Colonic mucosa (tissue), 4 donors: ENCODE data around the gene GCAT. TPM values are rescaled to one million over a fixed set of nuclear protein-coding genes. Genes with fewer than 3 reads are reported as not detected.

Experiments used
- DNase-seq: peaks from one replicate; pipeline ENCODE4 v3.0.0-alpha.2; 2020
- H3K27ac ChIP-seq: fragments of 200-600 bp; one replicate; pipeline ENCODE4 v1.8.0; 2021
- H3K27me3 ChIP-seq: fragments of 200-600 bp; one replicate; pipeline ENCODE4 v1.8.0; 2021
- H3K36me3 ChIP-seq: fragments of 200-600 bp; one replicate; pipeline ENCODE4 v1.8.0; 2021
- H3K4me1 ChIP-seq: fragments of 200-600 bp; one replicate; pipeline ENCODE4 v1.8.0; 2021; ENCODE audit warnings: mild to moderate bottlenecking
- H3K4me3 ChIP-seq: fragments of 200-600 bp; one replicate; pipeline ENCODE4 v1.8.0; 2021
- H3K9ac ChIP-seq, 2 donors: one replicate each; pipeline ENCODE4 v1.7.0; 2013; ENCODE audit warnings: control low read depth in 2 of 2, low read depth in 2 of 2, low read length in 2 of 2
- H3K9me3 ChIP-seq: fragments of 200-600 bp; one replicate; pipeline ENCODE4 v1.8.0; 2021
- intact Hi-C: fragments of 100-400 bp; cut with DNase I; formaldehyde crosslinking; loops from one replicate; pipeline ENCODE4 v1.14.1; 2022
- total RNA-seq, 2 donors: library from RNA; stranded (reverse); fragmentation: NEBNext Ultra II Directional in 1 of 2; extraction: Animal tissue kit (Norgen Biotek cat#: 25700) in 1 of 2; gene quantifications; one replicate each; pipeline ENCODE4 v1.2.1, GENCODE V29; 2021
- TF ChIP-seq, protein P1 (sequence below): fragments of 200-600 bp; IDR thresholded peaks from one replicate; pipeline ENCODE4 v1.8.0; 2022; ENCODE audit warnings: antibody characterized with exemption, mild to moderate bottlenecking
- donor health status: healthy.
- donor health status: DM: no; HTN: no; CAD: no.
- donor health status: DM: no; HTN: no; CAD: no.

GCAT gene
- total RNA-seq, 2 donors from 2014 or later, result 13.0 to 23.5 TPM

- Histone ChIP-seq H3K27me3 (no peaks in the 10 kb centered on the region), H3K4me1 (no peaks in the 10 kb centered on the region), H3K9me3 (no peaks in the 10 kb centered on the region), H3K36me3 (peaks cover 32% of the 10 kb centered on the region), H3K9ac (no peak overlapping the region), H3K4me3 (no peak overlapping the region), H3K27ac (no peak overlapping the region)
- intact Hi-C loops, result no loop called here
- TF ChIP-seq, protein P1, sequence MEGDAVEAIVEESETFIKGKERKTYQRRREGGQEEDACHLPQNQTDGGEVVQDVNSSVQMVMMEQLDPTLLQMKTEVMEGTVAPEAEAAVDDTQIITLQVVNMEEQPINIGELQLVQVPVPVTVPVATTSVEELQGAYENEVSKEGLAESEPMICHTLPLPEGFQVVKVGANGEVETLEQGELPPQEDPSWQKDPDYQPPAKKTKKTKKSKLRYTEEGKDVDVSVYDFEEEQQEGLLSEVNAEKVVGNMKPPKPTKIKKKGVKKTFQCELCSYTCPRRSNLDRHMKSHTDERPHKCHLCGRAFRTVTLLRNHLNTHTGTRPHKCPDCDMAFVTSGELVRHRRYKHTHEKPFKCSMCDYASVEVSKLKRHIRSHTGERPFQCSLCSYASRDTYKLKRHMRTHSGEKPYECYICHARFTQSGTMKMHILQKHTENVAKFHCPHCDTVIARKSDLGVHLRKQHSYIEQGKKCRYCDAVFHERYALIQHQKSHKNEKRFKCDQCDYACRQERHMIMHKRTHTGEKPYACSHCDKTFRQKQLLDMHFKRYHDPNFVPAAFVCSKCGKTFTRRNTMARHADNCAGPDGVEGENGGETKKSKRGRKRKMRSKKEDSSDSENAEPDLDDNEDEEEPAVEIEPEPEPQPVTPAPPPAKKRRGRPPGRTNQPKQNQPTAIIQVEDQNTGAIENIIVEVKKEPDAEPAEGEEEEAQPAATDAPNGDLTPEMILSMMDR, result no peak
- no peak for DNase-seq
Measured at GRCh38 chr22:37830093-37830842, 22.5 kb downstream of the GCAT start.

- peaks cover 32% of the 10 kb centered on the region for H3K36me3 ChIP-seq
- H3K27me3 ChIP-seq, result no peaks in the 10 kb centered on the region
- H3K4me1 ChIP-seq, result no peaks in the 10 kb centered on the region
- DNase-seq, result no peak
- TF ChIP-seq, protein P1, result no peak
- H3K4me3 ChIP-seq, result no peak overlapping the region
- H3K9ac ChIP-seq, result no peak overlapping the region
- intact Hi-C loops, result no loop called here
- no peaks in the 10 kb centered on the region for H3K9me3 ChIP-seq
- no peak overlapping the region for H3K27ac ChIP-seq
Measured at GRCh38 chr22:37831472-37831871, 23.7 kb downstream of the GCAT start.

DNA sequence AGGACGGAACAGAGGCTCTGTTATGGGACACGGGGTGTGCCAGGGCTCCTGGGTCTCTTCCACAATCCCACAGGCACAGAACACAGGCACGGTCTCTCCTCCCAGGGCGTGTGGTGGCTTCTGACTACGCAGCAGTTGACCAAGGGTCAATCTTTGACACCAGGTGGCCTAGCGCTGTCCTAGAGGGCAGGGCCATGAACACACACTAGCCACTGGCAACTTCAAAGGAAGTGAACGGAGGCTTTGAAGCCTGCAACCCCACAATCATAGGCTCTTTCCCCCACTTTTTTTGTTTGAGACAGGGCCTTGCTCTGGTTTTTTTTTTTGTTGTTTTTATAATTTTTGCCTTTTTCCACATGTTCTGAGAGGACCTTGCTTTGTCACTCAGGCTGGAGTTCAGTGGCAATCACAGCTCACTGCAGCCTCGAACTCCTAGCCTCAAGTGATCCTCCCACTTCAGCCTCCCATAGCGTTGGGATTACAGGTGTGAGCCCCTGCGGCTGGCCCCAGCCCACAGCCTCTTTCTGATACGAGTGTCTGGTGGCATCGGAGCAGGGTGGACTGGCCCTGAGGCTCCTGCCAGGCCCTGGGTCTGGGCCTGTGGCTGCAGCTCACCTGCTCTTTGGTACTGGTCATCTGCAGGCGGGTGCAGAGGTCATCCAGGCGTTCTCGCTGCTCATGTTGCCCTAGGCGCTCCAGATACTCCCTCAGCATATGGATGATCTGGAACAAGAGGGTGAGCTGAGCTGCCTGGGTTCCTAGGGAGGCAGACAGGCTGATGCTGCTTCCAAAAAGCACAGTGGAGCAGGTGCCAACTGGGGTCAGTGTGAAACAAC, 24.5 kb downstream of the GCAT start:
- no peaks in the 10 kb centered on the region for H3K9me3 ChIP-seq
- intact Hi-C loops, result no loop called here
- TF ChIP-seq, protein P1, result no peak
- no peaks in the 10 kb centered on the region for H3K4me1 ChIP-seq
- H3K36me3 ChIP-seq, result peaks cover 32% of the 10 kb centered on the region
- no peak overlapping the region for H3K4me3 ChIP-seq
- H3K27me3 ChIP-seq, result no peaks in the 10 kb centered on the region
- DNase-seq, result no peak
- H3K9ac ChIP-seq, result no peak overlapping the region
- H3K27ac ChIP-seq, result no peak overlapping the region

DNA sequence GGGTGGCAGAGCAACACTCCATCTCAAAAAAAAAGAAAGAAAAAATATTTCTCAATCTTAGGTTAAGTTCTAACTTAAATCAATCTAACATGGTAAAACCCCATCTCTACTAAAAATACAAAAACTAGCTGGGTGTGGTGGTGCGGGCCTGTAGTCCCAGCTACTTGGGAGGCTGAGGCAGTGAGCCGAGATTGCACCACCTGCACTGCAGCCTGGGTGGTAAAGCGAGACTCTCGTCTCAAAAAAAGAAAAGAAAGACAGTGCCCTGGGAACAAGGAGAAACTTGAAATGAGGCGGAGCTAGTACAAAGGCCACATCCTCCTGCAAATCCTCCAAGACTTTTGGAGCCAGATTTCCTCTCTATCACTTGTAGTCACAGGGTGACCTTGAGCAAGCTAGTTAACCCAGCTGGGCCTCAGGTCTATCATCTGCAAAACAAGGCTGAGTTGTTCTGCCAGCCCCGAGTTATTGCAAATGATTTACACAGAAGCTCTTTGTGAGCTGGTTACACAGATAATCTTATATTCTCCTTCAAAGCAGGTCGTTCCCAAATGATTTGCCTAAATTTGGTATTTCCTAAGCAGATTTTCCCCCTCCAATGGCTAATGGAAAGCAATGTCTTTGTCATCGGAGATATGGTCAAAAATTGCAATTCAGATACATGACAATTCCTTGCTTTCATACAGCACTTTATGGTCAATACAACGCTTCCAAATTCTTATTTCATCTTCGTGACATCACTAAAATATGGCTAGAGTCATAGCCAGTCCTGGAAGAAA, 34.5 kb downstream of the GCAT start:
- Histone ChIP-seq H3K27ac (peak overlapping the region; percentile 13), H3K9ac (peak overlapping the region in 1 of 2 donors; percentile 0), H3K4me3 (no peak overlapping the region), H3K9me3 (no peaks in the 10 kb centered on the region), H3K4me1 (peaks cover 7% of the 10 kb centered on the region), H3K36me3 (no peaks in the 10 kb centered on the region), H3K27me3 (no peaks in the 10 kb centered on the region)
- intact Hi-C loops, result no loop called here
- TF ChIP-seq, protein P1, result no peak
- peak; percentile 54 for DNase-seq

DNA sequence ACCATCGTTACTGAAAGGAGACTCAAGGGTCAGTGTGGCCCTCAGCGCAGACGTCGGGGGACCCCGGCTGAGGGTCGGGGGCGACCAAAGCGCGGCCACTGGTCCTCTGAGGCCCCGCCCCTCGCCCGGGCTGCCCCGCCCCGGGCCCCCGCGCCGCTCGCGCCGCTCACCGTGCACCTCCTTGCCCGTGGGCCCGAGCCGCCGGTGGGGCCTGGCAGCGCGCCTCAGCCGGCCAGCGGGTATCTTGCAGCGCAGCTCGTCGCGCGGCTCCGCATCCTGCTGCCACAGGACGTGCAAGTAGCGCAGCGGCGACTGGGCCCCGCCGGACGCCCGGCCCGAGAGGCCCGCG, 36.0 kb downstream of the GCAT start:
- no peaks in the 10 kb centered on the region for H3K36me3 ChIP-seq
- TF ChIP-seq, protein P1, result no peak
- DNase-seq, result peak; percentile 64
- peaks cover 7% of the 10 kb centered on the region for H3K4me1 ChIP-seq
- H3K9ac ChIP-seq, result peak overlapping the region; percentile 56 to 70
- peak overlapping the region; percentile 93 for H3K4me3 ChIP-seq
- H3K27ac ChIP-seq, result peak overlapping the region; percentile 97
- intact Hi-C loops, result no loop called here
- H3K9me3 ChIP-seq, result no peaks in the 10 kb centered on the region
- H3K27me3 ChIP-seq, result no peaks in the 10 kb centered on the region
